Heart left ventricle (tissue), 16 donors: ENCODE data around the gene GHR. TPM values are rescaled to one million over a fixed set of nuclear protein-coding genes. Genes with fewer than 3 reads are reported as not detected.

Experiments used
- ATAC-seq, 4 donors: fragments of 200-7000 bp; cut with Tn5 transposase; one replicate each; pipeline ENCODE4 v1.9.1; 2020 to 2022; ENCODE audit warnings: moderate library complexity in 4 of 4, mild to moderate bottlenecking in 3 of 4, moderate number of reproducible peaks in 1 of 4
- DNase-seq, 5 donors: peaks; one replicate each; pipeline ENCODE4 v3.0.0-alpha.2; 2020
- H3K27ac ChIP-seq, 12 donors: fragments of 200-600 bp; sonication (generic) in 4 of 12; one replicate each; pipeline versions ENCODE4 v1.5.0 to v1.8.0; 2016 to 2022; ENCODE audit warnings: mild to moderate bottlenecking in 2 of 12
- H3K27me3 ChIP-seq, 9 donors: fragments of 200-600 bp; sonication (generic) in 2 of 9; one replicate each; pipeline versions ENCODE4 v1.5.1 to v1.8.0; 2016 to 2022; ENCODE audit warnings: mild to moderate bottlenecking in 3 of 9
- H3K36me3 ChIP-seq, 9 donors: fragments of 200-600 bp; sonication (generic) in 2 of 9; one replicate each; pipeline versions ENCODE4 v1.5.0 to v1.8.0; 2018 to 2022; ENCODE audit warnings: mild to moderate bottlenecking in 2 of 9
- H3K4me1 ChIP-seq, 12 donors: fragments of 200-600 bp; sonication (generic) in 4 of 12; one replicate each; pipeline versions ENCODE4 v1.5.0 to v1.8.0; 2016 to 2022; ENCODE audit warnings: mild to moderate bottlenecking in 3 of 12
- H3K4me3 ChIP-seq, 12 donors: fragments of 200-600 bp; sonication (generic) in 4 of 12; one replicate each; pipeline versions ENCODE4 v1.5.0 to v1.8.0; 2017 to 2022; ENCODE audit warnings: mild to moderate bottlenecking in 9 of 12, moderate library complexity in 4 of 12
- H3K9me3 ChIP-seq, 12 donors: fragments of 200-600 bp; sonication (generic) in 4 of 12; one replicate each; pipeline versions ENCODE4 v1.5.0 to v1.8.0; 2016 to 2022; ENCODE audit warnings: mild to moderate bottlenecking in 1 of 12
- POLR2A ChIP-seq, 2 donors: fragments of 450-650 bp; IDR thresholded peaks; one replicate each; pipeline ENCODE4 v1.6.1; 2017; ENCODE audit warnings: antibody characterized with exemption in 2 of 2, mild to moderate bottlenecking in 2 of 2, moderate library complexity in 2 of 2
- WGBS, 4 donors: extraction: QIAGEN DNeasy Blood & Tissue Kit in 2 of 4; methylation state at CpG; one replicate each; pipeline versions ENCODE4 v1.1.5 to v1.1.7; 2013 to 2018; 5-methylcytosine and 5-hydroxymethylcytosine counted together
- intact Hi-C, 10 donors: fragments of 100-400 bp; cut with DNase I; formaldehyde crosslinking; loops; one replicate each; pipeline versions ENCODE4 v1.11.1 to v1.14.2; 2022
- polyA plus RNA-seq, 2 donors: library from polyadenylated mRNA; stranded (reverse); fragments of 200-250 nt; gene quantifications; one replicate each; pipeline ENCODE4 v1.2.3, GENCODE V29; 2013
- total RNA-seq, 9 donors: library from RNA; depleted of rRNA in 2 of 9; stranded (reverse); fragments of >200 nt in 2 of 9; fragmentation: NEBNext Ultra II Directional in 3 of 9; extraction: Animal tissue kit (Norgen Biotek cat#: 25700) in 3 of 9; gene quantifications; one replicate each; pipeline versions ENCODE4 v1.1.0 to v1.2.4, GENCODE V29; 2016 to 2023
- TF ChIP-seq, protein P1 (sequence below), 12 donors: fragments of 200-600 bp; sonication (generic) in 4 of 12; IDR thresholded peaks; one replicate each; pipeline versions ENCODE4 v1.5.0 to v1.8.0; 2018 to 2022; ENCODE audit warnings: antibody characterized with exemption in 12 of 12, mild to moderate bottlenecking in 5 of 12
- donor health status: ischemic (EF 13 %, LVEDD 7.1; RV severe dilation, severe dysfunction).
- donor health status: healthy with polysubstance abuse.
- donor health status: DM: no; HTN: yes; CAD: no.
- donor health status: DM: no; HTN: no; CAD: no.
- donor health status: ischemic (EF 25% LVEDD 6.9; RV normal size, moderate dysfunction).
- donor health status: ischemic (EF 25% LVEDD 5.7; RV mildly dilated, moderate dysfunction).
- donor health status: healthy.
- donor health status: DM: yes; HTN: yes; CAD: no.
- donor health status: ischemic (EF 35%, LVEDD 5.7; RV mildly dilated, moderate dysfunction).
- donor health status: nonischemic (EF 11% LVEDD 7.7; RV severe dilation, severe dysfunction).
- donor health status: DM: yes; HTN: yes; CAD: no.
- donor health status: PGD.
- donor health status: ischemic (EF 29% LVEDD 5.4; RV normal size, mild dysfunction).
- donor health status: nonischemic (EF 23%, LVEDD 6.1; RV moderate dilation, normal function).

GHR gene
- total and polyA plus RNA-seq, 11 donors: 3.4 to 23.2 (median 11.3) TPM

DNA sequence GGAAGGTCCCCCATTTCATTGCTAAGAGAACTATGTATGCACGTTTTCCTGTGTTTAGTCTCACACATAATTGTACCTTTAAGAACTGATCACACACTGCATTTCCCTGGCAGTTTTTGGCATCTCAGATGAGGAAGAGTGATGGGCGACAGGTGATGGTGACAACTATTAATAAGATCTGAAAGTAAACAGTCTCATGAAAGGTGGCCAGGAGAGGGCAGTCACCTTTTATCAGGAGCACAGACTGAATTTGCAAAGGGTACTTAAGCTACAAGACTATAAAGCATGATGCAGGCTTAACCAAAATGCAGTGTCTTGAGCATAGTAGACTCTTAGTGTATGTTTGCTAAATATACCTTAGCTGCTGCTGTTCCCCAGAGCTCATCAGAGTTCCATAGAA is 91.5 kb downstream of the GHR start:
- TF ChIP-seq, protein P1, sequence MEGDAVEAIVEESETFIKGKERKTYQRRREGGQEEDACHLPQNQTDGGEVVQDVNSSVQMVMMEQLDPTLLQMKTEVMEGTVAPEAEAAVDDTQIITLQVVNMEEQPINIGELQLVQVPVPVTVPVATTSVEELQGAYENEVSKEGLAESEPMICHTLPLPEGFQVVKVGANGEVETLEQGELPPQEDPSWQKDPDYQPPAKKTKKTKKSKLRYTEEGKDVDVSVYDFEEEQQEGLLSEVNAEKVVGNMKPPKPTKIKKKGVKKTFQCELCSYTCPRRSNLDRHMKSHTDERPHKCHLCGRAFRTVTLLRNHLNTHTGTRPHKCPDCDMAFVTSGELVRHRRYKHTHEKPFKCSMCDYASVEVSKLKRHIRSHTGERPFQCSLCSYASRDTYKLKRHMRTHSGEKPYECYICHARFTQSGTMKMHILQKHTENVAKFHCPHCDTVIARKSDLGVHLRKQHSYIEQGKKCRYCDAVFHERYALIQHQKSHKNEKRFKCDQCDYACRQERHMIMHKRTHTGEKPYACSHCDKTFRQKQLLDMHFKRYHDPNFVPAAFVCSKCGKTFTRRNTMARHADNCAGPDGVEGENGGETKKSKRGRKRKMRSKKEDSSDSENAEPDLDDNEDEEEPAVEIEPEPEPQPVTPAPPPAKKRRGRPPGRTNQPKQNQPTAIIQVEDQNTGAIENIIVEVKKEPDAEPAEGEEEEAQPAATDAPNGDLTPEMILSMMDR (IDR thresholded peaks at IDR 0.05): peak in 4 of 12 donors; percentile 15 to 37 (median 24)
- no peak for TF ChIP-seq POLR2A (IDR thresholded peaks at IDR 0.05)
- ATAC-seq (peak in 2 of 4 donors; percentile 17 to 54), DNase-seq (no peak)
- intact Hi-C loops: loop anchor here in 5 of 10 donors (5.0 to 10.0 kb wide), 6 partner anchors 63 to 140 kb away; partner anchors contain the start of gene GHR (in 1 of the 5)
- peaks cover 0 to 47% (median 9%) of the 10 kb centered on the region in 12 donors for H3K4me1 ChIP-seq
- no peaks in the 10 kb centered on the region for H3K9me3 ChIP-seq
- no peak overlapping the region for H3K4me3 ChIP-seq
- H3K27me3 ChIP-seq: no peaks in the 10 kb centered on the region
- H3K36me3 ChIP-seq: no peaks in the 10 kb centered on the region
- 51 to 71% (median 60%) methylated on average over 2 of the region's 2 CpGs for WGBS, 4 donors
- no peak overlapping the region for H3K27ac ChIP-seq

DNA sequence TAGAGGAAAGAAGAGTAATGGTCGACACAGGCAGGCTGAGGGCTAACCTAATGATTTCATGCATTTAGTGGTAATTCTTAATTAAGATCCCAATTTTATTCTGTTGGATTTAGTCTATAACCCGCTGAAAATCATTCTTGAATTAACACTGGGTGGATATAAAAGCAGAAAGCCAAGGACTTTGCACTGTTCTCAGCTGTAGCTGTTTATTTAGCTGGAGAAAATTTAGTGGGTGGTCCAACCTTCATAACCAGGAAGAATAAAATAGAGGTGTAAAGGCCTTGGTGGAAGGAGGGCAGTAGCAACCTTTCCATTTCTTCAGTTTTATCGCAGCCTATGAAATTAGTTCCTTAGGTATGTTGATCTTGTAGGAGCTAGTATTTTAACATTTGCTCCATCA is 92.3 kb downstream of the GHR start:
- intact Hi-C loops: loop anchor here in 4 of 10 donors (5.0 to 10.0 kb wide), 5 partner anchors 62 to 139 kb away; partner anchors contain the start of gene GHR (in 1 of the 4)
- H3K4me3 ChIP-seq: no peak overlapping the region
- DNase-seq (no peak), ATAC-seq (no peak)
- no peaks in the 10 kb centered on the region for H3K36me3 ChIP-seq
- no peaks in the 10 kb centered on the region for H3K27me3 ChIP-seq
- no peaks in the 10 kb centered on the region for H3K9me3 ChIP-seq
- TF ChIP-seq, protein P1 (IDR thresholded peaks at IDR 0.05): no peak
- TF ChIP-seq POLR2A (IDR thresholded peaks at IDR 0.05): no peak
- WGBS, 4 donors: 91 to 98% (median 96%) methylated on average over 3 of the region's 3 CpGs
- peaks cover 0 to 53% (median 9%) of the 10 kb centered on the region in 12 donors for H3K4me1 ChIP-seq
- H3K27ac ChIP-seq: no peak overlapping the region

DNA sequence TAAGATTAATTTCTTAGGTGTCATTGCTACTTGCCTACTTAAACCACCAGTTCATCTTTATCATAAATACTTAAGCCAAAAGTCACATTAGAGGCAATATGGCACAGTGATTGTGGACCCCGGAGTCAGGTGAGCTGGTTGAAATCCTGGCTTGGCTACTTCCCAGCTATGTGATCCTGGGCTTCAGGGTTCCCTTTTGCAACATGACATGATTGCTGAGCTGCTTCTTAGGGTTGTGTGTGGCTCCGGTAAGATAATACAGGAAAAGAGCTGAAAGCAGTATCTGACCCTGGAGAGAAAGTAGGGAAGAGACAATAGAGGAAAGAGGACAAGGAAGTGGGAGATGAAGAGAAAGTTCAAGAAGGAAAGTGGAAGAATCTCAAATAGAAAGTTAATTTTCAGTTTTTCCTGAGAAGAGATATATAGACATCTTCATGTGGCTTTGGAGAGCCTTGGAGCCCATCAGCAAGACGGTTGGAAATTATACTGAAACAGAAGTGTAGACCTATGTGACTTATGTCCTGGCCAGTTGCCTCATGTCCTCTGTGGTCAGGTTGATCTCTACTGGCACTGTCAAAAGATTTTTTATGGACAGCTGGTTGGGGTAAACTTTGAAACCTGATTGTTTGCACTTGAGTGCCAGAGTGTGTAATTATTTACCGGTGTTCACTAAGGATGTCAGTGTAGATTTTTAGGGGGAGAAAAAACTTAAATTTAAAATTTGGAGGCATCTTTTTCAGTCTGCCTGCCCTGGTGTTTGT is 93.2 kb downstream of the GHR start:
- TF ChIP-seq, protein P1 (IDR thresholded peaks at IDR 0.05): no peak
- TF ChIP-seq POLR2A (IDR thresholded peaks at IDR 0.05): no peak
- intact Hi-C loops: loop anchor here in 4 of 10 donors (5.0 to 10.0 kb wide), 5 partner anchors 61 to 138 kb away; partner anchors contain the start of gene GHR (in 1 of the 4)
- WGBS, 4 donors: 78 to 82% (median 81%) methylated on average over 4 of the region's 4 CpGs
- Histone ChIP-seq H3K9me3 (no peaks in the 10 kb centered on the region), H3K27me3 (no peaks in the 10 kb centered on the region), H3K36me3 (no peaks in the 10 kb centered on the region), H3K4me3 (no peak overlapping the region), H3K27ac (peak overlapping the region in 1 of 12 donors; percentile 35), H3K4me1 (peaks cover 0 to 54% (median 9%) of the 10 kb centered on the region in 12 donors)
- ATAC-seq (no peak), DNase-seq (no peak)

DNA sequence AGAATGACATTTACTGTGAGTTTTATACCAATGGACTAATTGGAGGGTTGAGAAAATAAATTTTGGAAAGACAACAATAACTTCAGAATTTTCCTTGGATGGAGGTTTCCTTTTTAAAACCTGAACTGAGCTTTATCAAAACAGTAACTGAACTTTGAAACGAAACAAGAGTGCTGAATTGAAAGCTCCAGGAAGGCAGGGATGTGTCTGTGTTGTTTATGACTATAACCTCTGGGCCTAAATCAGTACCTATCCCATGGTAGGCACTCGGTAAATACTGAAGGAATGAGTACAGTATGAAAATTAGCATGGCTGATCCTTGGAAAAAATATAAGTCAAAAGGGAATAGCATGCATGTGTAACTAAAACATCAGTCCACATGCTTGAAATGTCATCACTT is 93.9 kb downstream of the GHR start:
- DNase-seq: no peak
- peak overlapping the region in 1 of 12 donors; percentile 35 for H3K27ac ChIP-seq
- peaks cover 0 to 60% (median 9%) of the 10 kb centered on the region in 12 donors for H3K4me1 ChIP-seq
- H3K4me3 ChIP-seq: no peak overlapping the region
- no peaks in the 10 kb centered on the region for H3K27me3 ChIP-seq
- no peaks in the 10 kb centered on the region for H3K36me3 ChIP-seq
- intact Hi-C loops: loop anchor here in 4 of 10 donors (5.0 to 10.0 kb wide), 5 partner anchors 60 to 138 kb away; partner anchors contain the start of gene GHR (in 1 of the 4)
- H3K9me3 ChIP-seq: no peaks in the 10 kb centered on the region
- TF ChIP-seq, protein P1 (IDR thresholded peaks at IDR 0.05): no peak
- no peak for TF ChIP-seq POLR2A (IDR thresholded peaks at IDR 0.05)
- 44 to 53% (median 46%) methylated on average over 2 of the region's 2 CpGs for WGBS, 4 donors
- peak in 1 of 4 donors; percentile 39 for ATAC-seq
